ENCODE data around the gene DNHD1.

DNHD1 gene

DNA sequence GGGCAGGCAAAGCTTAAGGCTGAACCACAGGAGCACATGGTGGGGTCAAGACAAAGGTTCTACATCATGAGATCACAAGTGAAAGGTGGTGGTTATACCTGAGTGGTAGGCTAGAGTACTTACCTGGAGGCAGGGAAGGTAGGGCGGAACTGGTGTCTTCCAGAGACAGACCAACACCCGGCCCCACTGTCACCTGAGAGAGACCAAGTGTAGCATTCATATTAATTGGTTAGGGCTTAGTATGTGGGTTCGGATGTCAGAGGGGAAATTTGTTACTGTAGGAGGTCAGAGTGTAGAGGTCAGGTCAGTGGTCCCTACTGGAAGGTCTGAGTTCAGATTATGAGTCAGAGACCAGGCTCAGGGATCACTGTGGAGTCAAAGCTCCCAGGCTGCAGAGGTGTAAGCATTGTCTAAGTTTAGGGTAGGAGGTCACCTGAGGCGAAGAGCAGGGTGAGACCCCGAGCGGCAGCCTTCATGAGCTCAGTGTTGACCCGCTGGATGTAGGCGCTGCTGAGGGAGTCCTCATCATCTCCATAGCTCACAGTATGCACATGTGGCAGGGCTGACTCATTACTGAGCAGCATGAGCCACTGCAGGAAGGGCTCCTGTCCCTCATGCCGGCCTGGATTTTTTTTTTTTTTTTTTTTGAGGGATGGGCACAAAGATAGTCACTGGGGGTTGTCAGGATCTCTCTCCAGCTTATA lies 119.0 kb downstream of the DNHD1 start:
- DNase-seq: no peak

DNA sequence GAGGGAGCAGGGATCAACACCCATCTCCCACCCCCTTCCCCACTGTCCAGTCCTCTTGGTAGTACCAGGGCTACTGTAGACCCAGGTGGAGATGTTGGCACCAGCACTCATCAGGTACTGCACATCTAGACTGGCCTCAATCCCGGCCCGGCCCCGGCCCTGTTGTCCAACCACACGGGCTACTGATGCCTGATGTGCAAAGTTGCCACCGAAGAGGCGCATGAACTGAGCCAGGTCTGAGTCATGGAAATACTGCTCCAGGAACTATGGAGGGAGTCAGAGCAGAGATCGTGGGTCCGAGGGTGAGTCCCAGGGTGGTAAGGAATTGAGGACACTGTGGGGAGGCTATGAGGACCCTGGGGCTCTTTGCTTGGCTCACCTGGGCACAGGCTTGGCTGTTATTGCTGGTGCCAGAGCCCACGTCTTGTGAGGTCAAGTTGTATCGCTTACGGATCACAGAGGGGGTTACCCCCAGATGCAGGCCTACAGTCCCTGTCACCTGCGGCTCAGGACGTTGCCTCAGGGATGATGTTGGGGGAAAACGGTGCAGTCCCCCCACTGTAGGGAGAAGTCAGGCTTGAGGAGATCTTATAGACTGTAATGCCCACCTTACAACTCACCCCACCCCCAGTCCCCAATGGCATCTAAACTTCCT lies 119.6 kb downstream of the DNHD1 start:
- no peak for DNase-seq

DNA sequence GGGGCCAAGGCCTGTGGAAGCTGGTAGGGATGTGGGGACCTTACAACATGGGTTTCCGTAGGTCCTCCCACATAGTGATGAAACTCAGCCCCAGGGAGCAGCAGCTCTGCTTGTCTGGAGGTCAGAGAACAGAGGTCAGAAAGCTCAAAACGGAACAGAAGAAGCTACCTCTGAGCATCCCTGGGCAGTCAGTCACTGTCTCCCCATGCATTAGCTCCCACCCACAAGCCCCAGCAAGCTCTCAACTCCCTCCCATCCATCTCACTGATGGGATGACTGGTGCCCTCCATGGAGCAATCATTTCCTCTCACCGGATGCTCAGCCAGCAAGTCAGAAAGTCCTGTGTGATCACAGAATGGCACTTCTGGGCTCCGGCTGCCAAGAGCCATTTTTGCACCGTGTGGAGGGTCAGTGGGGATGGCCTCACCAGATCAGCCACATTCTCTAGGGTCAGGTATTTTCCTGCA lies 120.3 kb downstream of the DNHD1 start:
- no peak for DNase-seq

GRCh38 chr11:6618117-6619003 lies 121.3 kb downstream of the DNHD1 start:
- DNase-seq: peak; percentile 33 to 35

DNA sequence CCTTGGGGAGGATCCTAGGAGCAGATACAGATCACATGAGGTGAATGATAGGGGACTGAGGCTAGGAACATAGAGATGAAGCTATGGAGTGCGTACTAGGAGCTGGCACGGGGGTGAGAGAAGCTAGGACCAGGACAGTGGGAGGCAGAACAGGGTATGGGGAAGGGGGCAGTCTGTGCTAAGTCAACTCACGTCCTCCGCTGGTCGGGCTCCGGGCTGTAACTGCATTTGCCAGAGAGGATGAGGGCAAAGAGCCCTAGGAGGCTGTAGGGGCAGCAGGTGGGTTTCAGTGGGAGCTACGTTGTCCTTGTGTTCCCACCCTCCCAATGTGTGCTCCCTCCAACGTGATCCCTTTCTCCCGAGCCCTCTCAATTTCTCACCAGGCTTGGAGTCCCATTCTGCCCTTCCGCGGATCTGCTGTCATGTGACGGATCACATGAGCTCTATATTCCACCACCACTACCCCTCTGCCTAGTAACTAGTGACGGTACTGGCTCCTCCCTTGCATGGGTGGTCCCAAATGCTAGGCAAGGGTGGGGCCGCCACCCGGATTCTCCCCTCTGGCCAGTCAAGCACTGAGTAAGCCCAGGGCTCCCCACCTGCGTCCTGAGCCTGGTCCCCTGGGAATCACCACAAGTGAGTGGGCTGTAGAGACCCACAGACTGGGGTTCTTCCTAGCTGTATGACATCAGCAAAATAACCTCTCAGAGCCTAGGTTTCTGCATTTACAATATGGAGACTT lies 122.1 kb downstream of the DNHD1 start, which contains the start of gene TPP1:
TSS of gene TPP1 (minus strand) at position 419 of the 742 bp plus-strand sequence. CDS start at position 397, 22 bp downstream.
- peak; percentile 76 to 84 for DNase-seq

DNA sequence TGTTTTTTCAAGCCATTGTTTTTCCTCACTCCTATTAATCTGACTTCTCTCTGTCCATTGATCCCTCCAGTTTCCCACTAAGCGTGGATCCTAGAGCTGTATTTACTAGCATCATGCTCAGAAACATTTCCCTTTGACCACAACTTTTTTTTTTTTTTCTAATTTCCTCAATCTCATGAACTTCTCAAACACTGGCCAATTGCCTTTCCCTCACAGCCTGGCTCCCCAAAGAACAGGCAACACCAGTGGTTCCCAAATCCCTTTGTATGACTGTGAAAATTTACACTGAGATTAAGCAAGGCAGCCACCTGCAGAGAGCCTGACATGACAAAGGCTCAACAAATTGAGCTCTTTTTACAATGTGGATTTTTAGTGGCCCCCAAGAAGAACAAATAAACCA lies 123.6 kb downstream of the DNHD1 start:
- DNase-seq: no peak
